GM12865 (cell line): ENCODE results near the gene CHMP4B.

Experiments
- DNase-seq: peaks from one replicate; pipeline ENCODE4 v3.0.0; 2010; ENCODE audit warnings: low read depth
- H3K4me3 ChIP-seq: 2 replicates; pipeline ENCODE4 v1.5.1; 2011; ENCODE audit warnings: mild to moderate bottlenecking, low read depth, low read length, control low read depth
- CTCF ChIP-seq: IDR thresholded peaks from 2 replicates; pipeline ENCODE4 v1.5.1; 2011; ENCODE audit warnings: low read length, control low read depth, low read depth, inconsistent platforms; ENCODE audit not compliant: insufficient read depth; ENCODE audit errors: missing control alignments

The CHMP4B gene

GRCh38 chr20:33783256-33783655 lies 27.9 kb upstream of the CHMP4B start:
- no peak for DNase-seq
- TF ChIP-seq CTCF: no peak
- H3K4me3 ChIP-seq: no peak overlapping the region

GRCh38 chr20:33783818-33784217 lies 27.3 kb upstream of the CHMP4B start:
- no peak for DNase-seq
- no peak for TF ChIP-seq CTCF
- no peak overlapping the region for H3K4me3 ChIP-seq

GRCh38 chr20:33784225-33784624 lies 26.9 kb upstream of the CHMP4B start:
- no peak for DNase-seq
- no peak for TF ChIP-seq CTCF
- H3K4me3 ChIP-seq: no peak overlapping the region

GRCh38 chr20:33785503-33785902 lies 25.6 kb upstream of the CHMP4B start:
- DNase-seq: peak; percentile 38
- H3K4me3 ChIP-seq: no peak overlapping the region
- no peak for TF ChIP-seq CTCF

- DNase-seq: no peak
- H3K4me3 ChIP-seq: no peak overlapping the region
- no peak for TF ChIP-seq CTCF
Measured at GRCh38 chr20:33787253-33787891, 23.8 kb upstream of the CHMP4B start.

GRCh38 chr20:33788351-33789049 lies 22.6 kb upstream of the CHMP4B start:
- TF ChIP-seq CTCF: no peak
- no peak overlapping the region for H3K4me3 ChIP-seq
- DNase-seq: no peak
